ENCODE data around the gene RNF8.

Gene RNF8

GRCh38 chr6:37375376-37375775 is 21.6 kb downstream of the RNF8 start:
- Histone ChIP-seq H3K36me3 (ENCODE audit: control insufficient read depth, insufficient read depth, low read length) (peaks cover 4% of the 10 kb centered on the region), H3K4me3 (replicated peaks; ENCODE audit: low read depth, low read length) (no peak overlapping the region), H3K27me3 (replicated peaks; ENCODE audit: control insufficient read depth, insufficient read depth, low read length) (no peaks in the 10 kb centered on the region)
- TF ChIP-seq CTCF (IDR thresholded peaks at IDR 0.05; ENCODE audit: insufficient read depth, low read length, poor library complexity, severe bottlenecking), result no peak
- DNase-seq (ENCODE audit: extremely low read depth, insufficient read length), result no peak

GRCh38 chr6:37376078-37376743 is 22.4 kb downstream of the RNF8 start:
- Histone ChIP-seq H3K27me3 (replicated peaks; ENCODE audit: control insufficient read depth, insufficient read depth, low read length) (no peaks in the 10 kb centered on the region), H3K4me3 (replicated peaks; ENCODE audit: low read depth, low read length) (no peak overlapping the region), H3K36me3 (ENCODE audit: control insufficient read depth, insufficient read depth, low read length) (peaks cover 4% of the 10 kb centered on the region)
- no peak for TF ChIP-seq CTCF (IDR thresholded peaks at IDR 0.05; ENCODE audit: insufficient read depth, low read length, poor library complexity, severe bottlenecking)
- DNase-seq (ENCODE audit: extremely low read depth, insufficient read length), result no peak

- TF ChIP-seq CTCF (IDR thresholded peaks at IDR 0.05; ENCODE audit: insufficient read depth, low read length, poor library complexity, severe bottlenecking), result peak; percentile 64
- Histone ChIP-seq H3K4me3 (replicated peaks; ENCODE audit: low read depth, low read length) (no peak overlapping the region), H3K27me3 (replicated peaks; ENCODE audit: control insufficient read depth, insufficient read depth, low read length) (no peaks in the 10 kb centered on the region), H3K36me3 (ENCODE audit: control insufficient read depth, insufficient read depth, low read length) (peaks cover 7% of the 10 kb centered on the region)
- DNase-seq (ENCODE audit: extremely low read depth, insufficient read length), result peak; percentile 39
Measured at GRCh38 chr6:37381579-37381978, 27.8 kb downstream of the RNF8 start.

- no peak for DNase-seq (ENCODE audit: extremely low read depth, insufficient read length)
- no peak overlapping the region for H3K4me3 ChIP-seq (replicated peaks; ENCODE audit: low read depth, low read length)
- no peak for TF ChIP-seq CTCF (IDR thresholded peaks at IDR 0.05; ENCODE audit: insufficient read depth, low read length, poor library complexity, severe bottlenecking)
- H3K36me3 ChIP-seq (ENCODE audit: control insufficient read depth, insufficient read depth, low read length), result peaks cover 7% of the 10 kb centered on the region
- H3K27me3 ChIP-seq (replicated peaks; ENCODE audit: control insufficient read depth, insufficient read depth, low read length), result no peaks in the 10 kb centered on the region
Measured at GRCh38 chr6:37382994-37383765, 29.4 kb downstream of the RNF8 start.

- no peaks in the 10 kb centered on the region for H3K27me3 ChIP-seq (replicated peaks; ENCODE audit: control insufficient read depth, insufficient read depth, low read length)
- no peak for TF ChIP-seq CTCF (IDR thresholded peaks at IDR 0.05; ENCODE audit: insufficient read depth, low read length, poor library complexity, severe bottlenecking)
- no peak overlapping the region for H3K4me3 ChIP-seq (replicated peaks; ENCODE audit: low read depth, low read length)
- DNase-seq (ENCODE audit: extremely low read depth, insufficient read length), result no peak
- peaks cover 10% of the 10 kb centered on the region for H3K36me3 ChIP-seq (ENCODE audit: control insufficient read depth, insufficient read depth, low read length)
Measured at GRCh38 chr6:37388578-37388977, 34.8 kb downstream of the RNF8 start.
